Measurements from ENCODE around the gene ROPN1L.
"Not testable (repeated sequence)": the region's sequence is repeated elsewhere in the genome, so short reads cannot be mapped to it uniquely, and the experiment has no call there.

ROPN1L gene

GRCh38 chr5:10441083-10441991, at the start of gene ROPN1L:
TSS of gene ROPN1L (plus strand) at chr5:10441879. CDS start at chr5:10442168, 289 bp downstream.
- peak; percentile 82 for DNase-seq

DNA sequence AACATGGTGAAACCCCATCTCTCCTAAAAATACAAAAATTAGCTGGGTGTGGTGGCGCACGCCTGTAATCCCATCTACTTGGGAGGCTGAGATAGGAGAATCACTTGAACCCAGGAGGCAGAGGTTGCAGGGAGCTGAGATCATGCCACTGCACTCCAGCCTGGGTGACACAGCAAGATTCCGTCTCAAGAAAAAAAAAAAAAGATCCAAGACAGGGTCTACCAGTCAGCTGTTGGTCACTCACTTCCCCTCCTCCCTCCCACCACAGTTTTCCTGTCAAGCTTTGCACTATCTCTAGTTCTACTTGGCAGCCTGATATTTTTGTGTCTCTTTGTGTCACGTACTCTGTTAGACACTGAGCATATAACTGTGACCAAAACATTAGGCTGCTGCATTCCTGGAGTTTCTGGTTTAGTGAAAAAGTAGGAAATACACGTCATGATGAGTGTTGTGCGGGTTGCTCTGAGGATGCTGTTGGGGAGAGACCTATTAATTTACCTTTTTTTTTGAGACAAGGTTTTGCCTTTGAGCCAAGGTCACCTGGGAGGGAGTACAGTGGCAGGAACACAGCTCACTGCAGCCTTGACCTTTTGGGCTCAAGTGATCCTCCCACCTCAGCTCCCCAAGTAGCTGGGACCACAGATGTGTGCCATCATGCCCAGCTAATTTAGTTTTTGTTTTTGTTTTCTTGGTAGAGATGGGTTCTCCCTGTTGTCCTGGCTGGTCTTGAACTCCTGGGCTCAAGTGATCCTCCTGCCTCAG, 48.9 kb upstream of the ROPN1L start:
- DNase-seq: not testable (repeated sequence)

GRCh38 chr5:10393491-10393890, 48.2 kb upstream of the ROPN1L start:
- no peak for DNase-seq

DNA sequence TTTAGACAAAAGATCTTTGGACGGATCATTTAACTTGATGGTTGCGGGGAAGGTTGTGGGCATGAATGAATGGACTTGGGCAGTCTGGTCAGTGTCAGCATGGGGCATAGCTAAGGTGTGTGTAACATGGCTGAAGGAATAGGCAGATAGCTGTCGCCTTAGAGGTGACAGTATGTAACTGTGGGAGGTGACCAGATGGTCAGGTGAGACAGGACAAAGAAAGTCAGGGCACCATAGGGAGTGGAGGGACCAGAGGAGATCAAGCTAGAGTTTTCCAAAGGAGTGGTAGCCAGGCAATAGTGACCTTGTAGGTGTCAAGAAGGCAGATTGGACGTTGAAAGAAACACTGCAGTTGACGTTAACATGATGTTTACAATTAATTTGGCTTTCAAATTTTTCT, 45.1 kb upstream of the ROPN1L start:
- DNase-seq: no peak

GRCh38 chr5:10399839-10400238, 41.8 kb upstream of the ROPN1L start:
- DNase-seq: no peak

GRCh38 chr5:10400411-10400810, 41.3 kb upstream of the ROPN1L start:
- DNase-seq: no peak

DNA sequence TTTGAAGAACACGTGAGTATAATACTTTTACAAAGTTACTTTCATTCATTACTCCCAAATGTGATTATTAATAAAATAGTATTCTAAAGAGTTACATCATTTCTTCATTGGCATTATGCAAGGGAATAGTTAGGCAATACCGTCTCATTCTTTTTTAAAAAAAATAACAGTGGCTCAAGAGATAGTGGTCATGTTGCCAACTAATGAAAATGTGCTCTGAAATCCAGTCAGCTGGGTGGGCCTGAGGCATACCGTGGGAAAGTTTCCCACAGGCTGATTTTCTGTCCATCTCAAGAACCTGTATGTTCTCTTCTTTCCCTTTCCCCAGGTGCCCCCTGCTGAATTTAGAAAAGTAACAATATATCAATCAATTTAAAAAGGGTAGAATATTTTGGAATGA, 40.8 kb upstream of the ROPN1L start:
- DNase-seq: no peak

DNA sequence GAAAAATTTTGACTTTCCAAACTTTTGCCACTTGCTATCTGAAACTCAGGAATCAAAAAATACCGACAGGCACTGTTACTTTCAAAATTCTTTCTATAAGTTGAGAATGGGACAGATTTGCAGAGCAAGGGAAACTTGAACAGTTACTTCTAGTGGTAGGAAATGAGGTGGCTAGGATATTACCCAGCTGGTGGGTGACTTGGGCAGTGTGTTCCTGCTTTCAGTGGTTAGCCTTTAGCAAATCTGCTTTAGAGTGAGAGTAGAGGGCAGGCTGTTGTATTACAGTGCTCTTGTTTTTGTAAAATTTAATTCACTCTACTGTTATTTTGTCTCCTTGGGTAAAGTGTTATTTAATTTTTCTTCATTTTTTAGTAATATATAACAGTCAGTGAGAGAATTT, 40.2 kb upstream of the ROPN1L start:
- DNase-seq: no peak

DNA sequence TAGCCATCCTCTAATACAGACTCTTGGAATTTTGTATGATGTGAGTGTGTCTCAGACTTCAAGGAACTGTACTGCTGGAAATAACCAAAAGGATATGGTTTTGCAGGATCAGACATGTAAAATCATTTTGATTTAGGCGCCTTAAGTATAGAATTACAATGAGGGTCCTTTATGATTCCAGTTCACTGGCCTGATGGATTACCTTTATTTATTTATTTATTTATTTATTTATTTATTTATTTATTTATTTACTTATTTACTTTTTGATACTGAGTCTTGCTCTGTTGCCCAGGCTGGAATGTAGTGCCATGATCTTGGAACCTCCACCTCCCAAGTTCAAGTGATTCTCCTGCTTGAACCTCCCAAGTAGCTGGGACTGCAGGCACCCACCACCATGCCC, 37.9 kb upstream of the ROPN1L start:
- DNase-seq: no peak

GRCh38 chr5:10406651-10407050, 35.0 kb upstream of the ROPN1L start:
- DNase-seq: no peak

GRCh38 chr5:10409504-10409903, 32.2 kb upstream of the ROPN1L start:
- no peak for DNase-seq

GRCh38 chr5:10410662-10411061, 31.0 kb upstream of the ROPN1L start:
- DNase-seq: no peak

GRCh38 chr5:10411336-10411735, 30.3 kb upstream of the ROPN1L start:
- no peak for DNase-seq

GRCh38 chr5:10416868-10417267, 24.8 kb upstream of the ROPN1L start:
- no peak for DNase-seq

DNA sequence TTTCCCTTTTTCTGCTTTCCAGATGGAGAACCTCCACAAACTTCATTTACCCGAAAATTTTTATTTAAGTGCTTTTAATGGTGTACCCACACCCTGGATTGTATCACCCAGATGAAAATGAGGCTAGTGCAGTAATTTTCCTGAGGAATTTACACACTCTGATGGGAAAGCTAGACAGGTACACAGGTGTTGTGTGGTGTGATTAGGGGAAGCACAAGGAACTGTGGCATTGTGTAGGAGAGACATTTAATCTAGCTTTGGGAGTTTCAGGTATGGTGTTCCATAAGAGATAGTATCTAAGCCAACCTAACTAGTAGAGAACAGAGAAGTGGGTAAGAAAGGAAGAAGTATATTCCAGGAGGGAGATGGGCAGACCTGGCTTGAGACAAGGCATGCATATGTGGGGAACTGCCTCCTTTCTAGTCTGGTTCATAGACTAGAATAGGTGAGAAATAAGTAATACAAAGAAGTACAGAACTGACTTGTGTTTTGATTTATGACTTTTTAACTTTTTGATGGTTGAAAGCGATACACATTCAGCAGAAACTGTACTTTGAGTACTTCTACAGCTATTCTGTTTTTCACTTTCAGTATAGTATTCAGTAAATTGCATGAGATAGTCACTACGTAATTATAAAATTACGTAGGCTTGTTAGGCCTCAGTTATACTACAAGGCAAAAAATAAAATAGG, 22.9 kb upstream of the ROPN1L start:
- no peak for DNase-seq

- DNase-seq: no peak
Measured at GRCh38 chr5:10420468-10420867, 21.2 kb upstream of the ROPN1L start.

DNA sequence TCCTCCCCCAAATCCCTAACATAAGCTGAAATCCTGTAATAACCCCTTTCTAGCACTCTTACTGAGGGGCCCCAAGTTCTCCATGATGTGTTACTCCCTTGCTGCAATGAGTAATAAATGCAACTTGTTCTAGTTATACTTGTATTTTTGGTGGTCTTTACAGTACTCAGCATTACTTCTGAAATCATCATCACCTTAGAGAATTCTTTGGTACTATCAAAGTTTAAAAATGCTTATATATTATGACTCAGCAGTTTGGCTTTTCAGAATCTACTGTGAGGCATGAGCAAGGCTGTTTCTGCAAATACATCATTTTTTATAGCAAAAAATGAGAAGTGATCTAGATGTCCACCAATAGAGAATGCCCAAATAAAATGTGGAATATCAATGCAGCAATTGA, 20.7 kb upstream of the ROPN1L start:
- DNase-seq: no peak

GRCh38 chr5:10421896-10422691, 19.6 kb upstream of the ROPN1L start:
- DNase-seq: peak; percentile 28

GRCh38 chr5:10423022-10423421, 18.7 kb upstream of the ROPN1L start:
- DNase-seq: no peak

DNA sequence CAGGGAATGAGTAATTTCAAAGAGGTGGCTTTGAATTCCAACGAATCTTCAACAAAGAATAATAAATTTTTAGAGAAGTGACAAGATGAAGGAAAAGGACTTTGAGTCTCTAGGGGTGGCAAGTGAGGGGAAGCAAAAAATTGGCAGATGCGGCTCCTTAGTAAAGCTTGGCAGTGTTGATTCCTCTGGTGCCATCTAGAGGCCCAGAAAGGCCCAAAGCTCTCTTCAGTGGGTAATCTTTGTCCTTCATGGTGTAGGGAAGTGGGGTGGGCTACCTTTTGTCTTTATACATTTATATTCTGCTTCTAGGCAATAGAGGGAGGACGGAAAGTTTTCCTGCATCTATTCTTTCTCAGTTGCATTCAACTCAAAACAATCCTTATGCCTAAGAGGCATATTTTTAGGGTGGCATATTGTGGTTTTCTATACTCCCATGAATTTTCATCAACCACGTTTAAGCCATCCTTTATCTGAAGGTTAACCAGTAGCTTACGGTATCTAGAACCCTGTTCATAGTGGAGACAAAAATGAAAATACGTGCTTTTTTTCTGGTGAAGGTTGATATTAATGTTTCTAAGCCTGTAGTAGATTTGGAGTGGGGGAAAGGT, 17.5 kb upstream of the ROPN1L start:
- DNase-seq: no peak

DNA sequence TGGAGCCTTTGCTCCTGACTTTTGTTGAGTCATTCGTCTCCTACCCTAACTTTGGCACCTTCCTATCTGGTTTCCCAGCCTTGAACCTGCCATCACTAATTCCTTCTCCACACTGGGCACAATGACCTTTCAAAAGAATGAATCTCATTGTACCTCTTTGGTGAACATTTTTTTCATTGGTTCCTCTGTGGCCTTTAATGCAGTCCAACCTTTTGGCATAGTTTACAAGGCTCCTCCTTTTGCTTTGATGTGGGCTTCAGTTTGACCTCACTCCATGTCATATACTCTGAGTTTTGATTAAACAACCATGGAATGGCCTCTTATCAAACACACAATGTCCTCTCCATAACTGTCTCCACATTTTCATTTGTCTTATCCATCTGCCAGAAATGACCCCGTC, 14.5 kb upstream of the ROPN1L start:
- no peak for DNase-seq

- no peak for DNase-seq
Measured at GRCh38 chr5:10427978-10428377, 13.7 kb upstream of the ROPN1L start.
